NCI-H446 (cell line): ENCODE results near the gene C22orf31.
"Not testable (repeated sequence)": the region's sequence is repeated elsewhere in the genome, so short reads cannot be mapped to it uniquely, and the experiment has no call there.

Source experiments
- DNase-seq, 2 experiments: peaks; one replicate each; lab custom pipeline; 2025; lab: John Stamatoyannopoulos, UW

Gene C22orf31

DNA sequence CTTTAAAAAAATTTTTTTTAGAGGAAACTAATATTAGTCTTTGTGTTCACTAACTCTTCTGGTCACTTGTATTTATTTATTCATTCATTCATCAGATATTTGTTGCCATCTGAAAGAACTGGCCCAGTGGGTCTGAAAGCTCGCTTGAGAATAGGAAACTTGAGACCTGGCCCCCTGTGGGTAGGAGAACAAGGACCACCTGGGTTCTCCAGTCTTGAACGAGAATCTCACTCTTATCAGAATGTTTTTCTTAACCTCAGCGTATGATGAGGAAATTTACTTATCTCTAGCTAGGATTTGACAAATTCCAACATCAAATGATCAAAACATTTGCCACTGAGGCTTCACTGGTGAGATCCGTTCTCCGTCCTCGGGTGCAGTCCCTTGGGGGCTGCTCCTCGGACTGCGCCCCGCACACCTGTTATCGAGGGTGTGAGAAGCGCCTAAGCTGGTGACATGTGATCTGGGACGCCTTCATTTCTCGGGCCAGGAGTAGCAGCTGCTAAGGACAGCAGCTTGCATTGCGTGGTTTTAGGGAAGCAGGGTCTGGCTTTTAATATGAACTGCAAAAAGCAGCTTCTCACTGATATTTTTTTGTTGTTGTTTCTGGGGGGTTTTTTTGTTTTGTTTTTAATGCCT lies 6.3 kb downstream of the C22orf31 start:
- no peak for DNase-seq

DNA sequence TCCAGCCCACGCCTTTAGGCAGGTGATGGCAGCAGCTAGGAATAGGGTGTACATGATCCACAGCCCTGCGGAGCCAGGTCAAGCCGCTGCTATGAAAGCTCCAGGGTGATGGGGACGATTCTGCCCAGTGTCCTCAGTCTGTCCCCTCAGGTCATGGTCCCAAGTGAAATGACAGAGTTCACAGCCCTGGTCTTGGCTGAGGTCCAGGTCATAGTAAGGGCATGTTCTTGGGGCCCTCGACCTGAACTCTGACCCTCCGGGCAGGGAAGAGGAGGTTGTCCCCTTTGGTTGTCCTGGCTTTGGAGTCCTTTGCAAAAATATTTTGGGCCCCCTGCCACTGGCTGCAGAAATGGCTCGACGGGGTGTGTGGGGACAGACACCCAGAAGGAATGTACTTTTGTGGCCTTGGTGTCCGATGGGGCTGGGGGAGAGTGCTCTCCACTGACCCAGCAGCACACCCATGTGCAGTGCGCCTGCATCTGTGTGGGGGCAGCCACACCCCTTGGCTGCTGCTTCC lies 7.3 kb downstream of the C22orf31 start:
- DNase-seq, result no peak

DNA sequence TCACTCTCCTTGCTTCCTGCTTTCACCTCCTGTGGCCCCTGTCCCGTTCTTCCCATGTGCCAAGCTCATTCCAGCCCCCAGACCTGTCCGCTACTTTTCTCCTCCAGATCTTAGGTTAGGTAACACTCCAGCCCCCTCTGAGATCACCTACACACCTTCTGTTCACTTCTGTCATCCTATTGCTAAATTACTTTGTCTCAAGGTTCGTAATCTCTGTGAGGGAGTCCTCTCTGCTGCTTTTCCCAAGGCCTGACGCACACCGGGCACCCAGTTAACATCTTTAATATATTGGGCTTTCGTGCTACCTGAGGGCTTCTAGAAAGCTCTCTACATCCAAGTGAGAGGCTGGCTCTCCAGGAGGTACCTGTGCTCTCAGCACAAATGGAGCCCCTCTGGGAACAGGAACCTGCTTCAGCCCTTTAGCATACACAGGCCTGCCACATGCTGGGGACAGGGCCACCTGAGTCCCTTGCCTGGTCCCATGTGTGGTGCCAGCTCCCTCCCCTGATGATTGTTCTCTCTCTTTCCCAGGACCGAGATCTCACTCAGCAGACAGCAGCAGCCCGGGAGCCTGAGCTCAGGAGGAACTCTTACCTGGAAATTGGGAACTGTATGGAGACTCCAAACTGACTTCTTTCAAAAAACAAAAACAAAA lies 8.5 kb downstream of the C22orf31 start:
- DNase-seq, result no peak

DNA sequence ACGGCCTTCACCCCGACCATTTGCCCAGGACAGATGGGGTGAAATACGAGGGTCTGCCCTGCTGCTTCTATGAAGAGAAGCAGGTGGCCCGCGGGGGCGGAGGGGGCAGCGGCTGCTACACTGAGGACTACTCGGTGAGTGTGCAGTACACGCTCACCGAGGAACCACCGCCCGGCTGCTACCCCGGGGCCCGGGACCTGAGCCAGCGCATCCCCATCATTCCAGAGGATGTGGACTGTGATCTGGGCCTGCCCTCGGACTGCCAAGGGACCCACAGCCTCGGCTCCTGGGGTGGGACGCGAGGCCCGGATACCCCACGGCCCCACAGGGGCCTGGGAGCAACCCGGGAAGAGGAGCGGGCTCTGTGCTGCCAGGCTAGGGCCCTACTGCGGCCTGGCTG lies 11.2 kb downstream of the C22orf31 start:
- no peak for DNase-seq

DNA sequence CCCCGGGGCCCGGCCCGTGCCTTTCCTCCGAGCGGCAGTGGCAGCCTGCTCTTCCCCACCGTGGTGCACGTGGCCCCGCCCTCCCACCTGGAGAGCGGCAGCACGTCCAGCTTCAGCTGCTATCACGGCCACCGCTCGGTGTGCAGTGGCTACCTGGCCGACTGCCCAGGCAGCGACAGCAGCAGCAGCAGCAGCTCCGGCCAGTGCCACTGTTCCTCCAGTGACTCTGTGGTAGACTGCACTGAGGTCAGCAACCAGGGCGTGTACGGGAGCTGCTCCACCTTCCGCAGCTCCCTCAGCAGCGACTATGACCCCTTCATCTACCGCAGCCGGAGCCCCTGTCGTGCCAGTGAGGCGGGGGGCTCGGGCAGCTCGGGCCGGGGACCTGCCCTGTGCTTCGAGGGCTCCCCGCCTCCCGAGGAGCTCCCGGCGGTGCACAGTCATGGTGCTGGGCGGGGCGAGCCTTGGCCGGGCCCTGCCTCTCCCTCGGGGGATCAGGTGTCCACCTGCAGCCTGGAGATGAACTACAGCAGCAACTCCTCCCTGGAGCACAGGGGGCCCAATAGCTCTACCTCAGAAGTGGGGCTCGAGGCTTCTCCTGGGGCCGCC lies 11.9 kb downstream of the C22orf31 start:
- DNase-seq, result no peak

DNA sequence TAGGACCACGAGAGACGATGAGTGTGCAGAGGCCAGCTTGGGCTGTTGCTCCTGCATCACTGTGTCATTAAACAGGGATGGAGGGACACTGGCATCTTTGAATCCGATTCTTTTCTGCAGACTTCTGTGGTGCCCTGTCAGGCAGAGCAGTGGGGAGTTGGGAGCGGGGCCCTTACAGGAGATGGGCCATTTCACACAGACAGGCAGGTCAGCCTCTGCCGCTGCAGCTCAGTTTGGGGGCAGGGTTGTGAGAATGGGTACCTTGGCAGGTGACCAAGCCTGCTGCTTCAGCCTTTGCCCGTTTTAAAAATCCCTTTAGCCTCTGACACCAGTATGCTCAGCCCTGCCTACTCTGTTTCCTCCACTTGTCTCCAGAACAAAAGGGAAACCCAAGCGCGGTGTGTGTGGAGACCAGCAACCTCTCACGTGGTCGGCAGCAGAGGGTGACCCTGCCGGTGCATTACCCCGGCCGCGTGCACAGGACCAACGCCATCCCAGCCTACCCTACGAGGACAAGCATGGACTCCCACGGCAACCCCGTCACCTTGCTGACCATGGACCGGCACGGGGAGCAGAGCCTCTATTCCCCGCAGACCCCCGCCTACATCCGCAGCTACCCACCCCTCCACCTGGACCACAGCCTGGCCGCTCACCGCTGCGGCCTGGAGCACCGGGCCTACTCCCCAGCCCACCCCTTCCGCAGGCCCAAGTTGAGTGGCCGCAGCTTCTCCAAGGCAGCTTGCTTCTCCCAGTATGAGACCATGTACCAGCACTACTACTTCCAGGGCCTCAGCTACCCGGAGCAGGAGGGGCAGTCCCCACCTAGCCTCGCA lies 12.6 kb downstream of the C22orf31 start:
- DNase-seq, result no peak

DNA sequence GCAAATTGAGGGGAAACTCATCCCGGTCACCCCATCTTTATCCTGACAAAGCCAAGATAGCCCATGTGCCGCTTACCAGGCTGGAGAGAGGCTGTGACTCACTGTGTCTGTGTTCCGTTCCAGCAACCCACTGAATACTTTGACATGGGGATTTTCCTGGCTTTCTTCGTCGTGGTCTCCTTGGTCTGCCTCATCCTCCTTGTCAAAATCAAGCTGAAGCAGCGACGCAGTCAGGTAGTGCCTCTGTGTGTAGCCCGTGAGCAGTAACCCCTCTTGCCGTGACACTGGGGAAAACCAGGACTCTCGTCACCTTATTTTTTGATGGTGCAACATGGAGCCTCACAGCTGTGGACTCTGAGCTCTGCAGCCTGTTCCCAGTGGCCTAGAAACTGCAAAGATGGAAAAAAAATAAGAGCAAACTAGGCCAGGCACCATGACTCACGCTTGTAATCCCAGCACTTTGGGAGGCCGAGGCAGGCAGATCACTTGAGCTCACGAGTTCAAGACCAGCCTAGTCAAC lies 16.9 kb downstream of the C22orf31 start:
- no peak for DNase-seq

DNA sequence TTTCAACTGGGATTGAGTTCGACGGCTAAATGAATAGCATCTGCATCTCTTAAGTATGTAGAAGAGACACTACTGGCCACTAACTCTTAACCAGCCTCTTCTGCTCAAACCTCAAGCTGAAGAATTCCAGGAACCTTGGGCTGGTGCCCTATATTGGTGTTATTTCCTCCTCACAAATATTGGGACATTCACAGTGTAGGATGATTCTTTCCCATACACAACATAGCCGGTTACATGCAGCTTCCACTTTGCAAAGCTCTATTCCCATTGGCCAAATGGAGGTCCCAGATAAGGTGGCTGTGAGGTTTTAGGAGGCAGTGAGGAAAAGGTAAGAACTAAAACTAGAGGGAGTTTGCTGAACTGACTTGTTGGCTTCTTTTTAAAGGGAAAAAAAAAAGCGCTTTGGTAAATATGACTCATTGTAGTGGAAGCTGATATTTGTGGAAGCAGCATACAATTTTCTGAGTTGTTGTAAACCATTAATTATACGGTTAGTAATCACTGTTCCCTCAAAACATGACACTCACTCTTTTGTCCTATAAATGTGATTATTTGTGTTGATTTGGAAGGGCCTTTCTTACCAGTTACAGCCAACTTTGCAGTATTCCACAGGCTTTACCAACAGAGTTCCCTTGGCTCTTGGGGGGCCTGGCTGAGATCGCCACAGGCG lies 17.6 kb downstream of the C22orf31 start:
- no peak for DNase-seq

DNA sequence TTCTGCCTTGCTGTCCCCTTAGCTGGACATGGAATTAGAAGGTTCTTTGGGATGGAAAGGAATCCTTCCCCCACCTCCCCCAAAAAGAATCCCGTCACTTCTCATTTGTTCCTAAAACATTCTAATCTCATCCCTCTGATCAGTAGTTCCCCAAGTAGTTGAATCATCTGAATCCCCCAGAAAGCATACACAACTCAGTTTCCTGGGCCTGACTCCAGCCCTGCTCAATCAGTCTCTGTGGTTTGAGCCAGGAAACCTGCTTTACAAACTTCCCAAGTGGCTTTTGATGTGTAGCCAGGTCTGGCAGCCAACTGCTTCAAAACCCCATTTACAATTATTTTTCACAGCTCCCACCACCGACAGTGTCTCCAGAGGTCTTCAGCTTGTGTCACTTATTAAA lies 20.2 kb downstream of the C22orf31 start:
- DNase-seq, result peak; percentile 60 to 77

DNA sequence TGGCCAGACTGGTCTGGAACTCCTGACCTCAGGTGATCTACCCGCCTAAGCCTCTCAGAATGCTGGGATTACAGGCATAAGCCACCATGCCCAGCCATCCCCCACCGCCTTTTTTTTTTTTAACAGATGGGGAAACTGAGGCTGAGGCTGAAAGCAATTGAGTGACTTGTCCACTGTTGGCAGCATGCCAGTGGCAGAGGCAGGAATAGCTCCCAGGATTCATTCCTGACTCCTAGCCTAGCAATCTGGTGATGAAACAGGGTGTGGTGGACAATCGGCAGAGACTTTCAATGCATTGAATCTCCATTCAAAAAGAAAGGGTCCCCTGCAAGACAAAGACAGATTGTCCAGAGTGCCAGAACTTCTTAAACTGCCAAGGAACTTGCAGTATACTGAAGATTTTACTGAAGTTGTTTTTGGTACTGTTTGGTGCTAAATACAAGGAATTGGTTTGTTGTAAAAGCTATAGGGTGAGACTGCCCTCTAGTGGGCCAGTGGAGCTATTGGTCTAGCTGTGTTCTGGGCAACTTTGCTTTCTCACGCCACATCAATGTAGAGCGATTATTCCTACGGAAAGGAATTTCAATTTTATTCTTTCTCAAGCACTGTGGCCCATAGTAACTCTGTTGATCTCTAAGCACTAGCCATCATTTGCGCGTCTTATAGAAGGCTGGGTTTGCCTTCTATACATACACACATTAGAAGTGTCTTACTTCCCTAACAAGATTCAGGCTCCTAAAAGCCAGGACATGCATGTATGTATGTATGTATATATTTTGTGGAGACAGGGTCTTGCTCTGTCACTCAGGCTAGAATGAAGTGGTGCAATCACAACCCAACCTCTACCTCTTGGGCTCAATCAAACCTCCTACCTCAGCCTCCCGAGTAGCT lies 21.0 kb downstream of the C22orf31 start:
- DNase-seq, result peak; percentile 74 to 80

DNA sequence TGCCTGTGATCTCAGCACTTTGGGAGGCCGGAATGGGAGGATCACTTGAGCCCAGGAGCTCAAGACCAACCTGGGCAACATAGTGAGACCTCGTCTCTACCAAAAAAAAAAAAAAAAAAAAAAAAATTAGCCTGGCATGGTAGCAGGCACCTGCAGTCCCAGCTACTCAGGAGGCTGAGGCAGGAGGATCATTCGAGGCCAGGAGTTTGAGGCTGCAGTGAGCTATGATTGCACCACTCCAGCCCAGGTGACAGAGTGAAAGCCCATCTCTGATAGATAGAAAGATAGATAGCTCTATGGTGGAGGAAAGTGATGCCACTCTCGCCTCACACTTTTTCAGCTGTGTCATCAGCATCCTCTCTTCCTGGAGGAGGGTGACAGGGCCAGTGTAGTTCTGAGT lies 21.9 kb downstream of the C22orf31 start:
- not testable (repeated sequence) for DNase-seq

DNA sequence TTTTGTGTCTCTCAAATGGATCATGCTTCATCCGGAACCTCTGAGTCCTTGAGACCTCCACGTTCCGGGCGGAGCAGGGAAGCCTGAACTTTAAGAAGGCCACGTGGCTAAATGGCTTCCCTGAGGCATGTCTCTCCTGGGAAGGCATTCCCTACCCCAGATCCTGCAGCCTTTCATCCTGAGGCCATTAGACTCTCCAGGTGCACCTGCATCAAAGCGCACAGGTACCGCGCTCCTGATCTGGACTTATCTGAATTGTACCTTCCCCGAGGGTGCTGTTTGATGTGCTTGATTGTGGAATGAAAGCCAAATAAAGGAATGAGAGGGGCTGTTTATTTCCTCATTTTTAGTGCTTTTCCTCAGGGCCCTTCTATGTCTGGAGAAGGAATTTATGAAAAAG lies 22.5 kb downstream of the C22orf31 start:
- no peak for DNase-seq

DNA sequence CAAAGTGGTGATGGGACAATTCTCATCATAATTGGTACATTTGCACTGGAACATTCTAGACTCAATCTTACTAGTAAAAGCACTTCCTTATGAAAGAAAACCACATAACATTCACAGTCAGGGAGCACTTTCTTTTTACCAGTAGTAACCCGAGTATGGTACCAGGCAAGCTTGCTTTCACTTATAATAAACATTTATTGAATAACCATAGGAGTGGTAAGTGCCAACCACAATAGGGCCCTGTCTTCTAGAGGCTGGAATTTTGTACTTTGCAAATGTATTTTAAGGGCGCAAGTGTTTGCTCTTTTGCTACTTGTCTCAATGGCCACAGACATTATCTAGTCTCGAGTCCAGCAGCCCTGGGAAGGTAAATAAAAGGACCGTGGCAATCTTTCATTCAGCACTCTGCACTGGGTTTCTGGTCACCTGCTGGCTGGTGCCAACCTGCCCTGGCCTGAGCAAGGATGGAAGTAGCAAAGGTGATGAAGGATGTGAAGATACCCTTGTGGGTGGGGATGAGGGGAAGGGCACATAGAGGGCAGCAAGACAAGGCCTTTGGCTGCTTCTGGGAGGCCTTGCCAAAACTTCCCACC lies 24.2 kb downstream of the C22orf31 start:
- no peak for DNase-seq

DNA sequence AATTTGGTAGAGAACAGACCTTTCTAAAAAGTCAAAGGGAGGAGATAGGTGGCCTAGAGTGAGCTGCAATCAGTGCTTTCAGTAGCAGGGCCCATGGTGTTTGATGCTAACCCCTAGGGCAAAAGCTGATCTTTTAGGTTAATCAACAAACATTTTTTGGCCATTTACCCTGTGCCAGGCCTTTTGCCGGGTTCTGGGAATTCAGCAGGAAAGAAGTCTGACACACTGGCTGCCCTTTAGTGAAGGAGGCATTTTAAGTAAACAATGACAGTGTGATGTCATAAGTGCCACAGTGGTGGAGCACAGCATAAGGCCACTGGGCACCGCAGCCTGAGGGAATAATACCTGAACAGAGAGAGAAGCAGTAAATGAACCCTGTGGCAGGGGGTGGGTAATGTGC lies 29.0 kb downstream of the C22orf31 start:
- DNase-seq, result no peak

DNA sequence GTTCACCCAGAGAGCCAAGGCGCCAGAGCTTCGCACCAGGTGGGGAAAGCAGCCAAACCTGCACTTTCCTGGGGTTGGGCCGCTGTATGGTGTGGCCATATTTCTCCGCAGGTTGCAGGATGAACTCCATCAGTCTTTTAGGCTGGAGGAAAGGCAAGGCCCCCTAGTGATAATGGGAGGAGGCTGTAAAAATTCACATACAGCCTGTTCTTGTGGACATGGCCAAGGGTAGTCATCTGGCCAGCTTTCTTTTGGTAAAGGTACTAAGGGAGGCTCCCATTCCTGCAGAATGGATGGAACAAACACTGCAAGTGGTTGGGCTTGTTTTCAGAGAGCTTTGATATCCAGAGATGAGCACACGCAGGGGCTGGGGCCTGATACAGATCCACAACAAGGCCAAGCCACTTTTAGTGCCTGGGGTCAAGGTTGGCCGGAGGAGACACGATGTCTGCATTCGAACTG lies 29.6 kb downstream of the C22orf31 start:
- DNase-seq, result no peak

DNA sequence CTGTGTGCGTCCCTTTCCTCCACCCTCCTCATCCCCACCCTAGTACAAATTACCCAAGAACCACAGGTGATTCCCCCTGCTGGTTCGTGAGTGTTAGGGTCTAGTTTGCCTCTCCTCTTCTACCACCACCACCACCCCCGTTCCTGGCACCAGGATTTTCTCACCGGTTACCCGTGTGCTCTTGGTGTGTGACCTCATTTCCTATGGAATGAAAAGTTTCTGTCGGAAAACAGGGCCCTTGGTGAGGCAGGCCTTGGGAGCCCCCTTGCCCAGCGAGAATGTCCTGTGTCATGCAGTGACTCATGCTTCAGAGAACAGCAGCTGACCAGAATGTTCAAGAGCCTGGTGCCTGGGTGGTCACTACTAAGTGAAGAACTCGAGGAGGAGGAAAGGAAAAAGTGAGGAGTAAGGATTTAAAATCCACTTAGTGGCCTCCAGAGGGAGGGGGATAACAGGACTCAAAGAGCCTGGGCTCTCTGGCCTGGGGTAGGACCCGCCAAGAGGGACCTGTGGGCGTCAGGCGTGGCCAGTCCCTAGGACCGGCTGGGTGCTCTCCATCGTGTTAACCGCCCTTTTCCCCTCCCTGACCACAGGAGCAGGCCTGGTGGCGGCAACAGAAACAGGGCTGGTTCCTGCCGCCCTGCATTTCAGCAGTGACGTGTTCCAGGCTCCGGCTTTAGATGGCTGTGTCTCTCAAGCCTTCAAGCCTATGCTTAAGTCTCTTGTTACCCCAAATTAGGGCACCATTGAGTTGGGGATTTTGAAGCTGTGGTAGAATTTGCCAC lies 30.2 kb downstream of the C22orf31 start:
- DNase-seq, result no peak

DNA sequence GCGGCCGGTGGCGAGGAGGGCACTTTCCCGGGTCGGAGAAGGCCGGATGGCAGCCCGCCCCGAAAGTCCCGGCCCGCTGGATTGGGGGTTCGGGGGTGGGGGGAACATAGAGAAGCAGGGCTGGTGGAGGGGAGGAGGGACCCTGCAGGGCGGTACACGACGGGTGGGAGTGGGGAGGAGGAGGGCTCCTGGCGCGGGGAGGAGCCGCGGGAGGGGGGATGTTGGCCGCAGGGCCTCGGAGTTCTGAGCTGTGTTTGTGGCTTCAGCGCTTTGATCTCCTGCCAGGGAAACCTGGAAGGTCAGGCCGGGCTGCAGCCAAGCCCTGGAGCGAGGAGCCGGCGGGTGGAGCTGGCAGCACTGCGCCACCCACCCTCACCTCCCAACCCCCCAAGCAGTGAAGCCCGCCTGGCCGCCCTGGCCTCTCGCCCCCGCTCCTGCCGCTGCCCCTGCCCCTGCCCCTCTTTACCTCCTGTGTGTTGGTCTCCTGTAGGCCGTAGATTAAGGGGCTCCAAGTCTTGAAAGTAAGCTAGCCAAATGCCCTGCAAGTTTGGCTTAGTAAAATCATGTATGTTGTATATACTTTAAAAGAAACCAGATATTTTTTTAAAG lies 30.9 kb downstream of the C22orf31 start:
- DNase-seq, result peak in 1 of 2 experiments; percentile 72

DNA sequence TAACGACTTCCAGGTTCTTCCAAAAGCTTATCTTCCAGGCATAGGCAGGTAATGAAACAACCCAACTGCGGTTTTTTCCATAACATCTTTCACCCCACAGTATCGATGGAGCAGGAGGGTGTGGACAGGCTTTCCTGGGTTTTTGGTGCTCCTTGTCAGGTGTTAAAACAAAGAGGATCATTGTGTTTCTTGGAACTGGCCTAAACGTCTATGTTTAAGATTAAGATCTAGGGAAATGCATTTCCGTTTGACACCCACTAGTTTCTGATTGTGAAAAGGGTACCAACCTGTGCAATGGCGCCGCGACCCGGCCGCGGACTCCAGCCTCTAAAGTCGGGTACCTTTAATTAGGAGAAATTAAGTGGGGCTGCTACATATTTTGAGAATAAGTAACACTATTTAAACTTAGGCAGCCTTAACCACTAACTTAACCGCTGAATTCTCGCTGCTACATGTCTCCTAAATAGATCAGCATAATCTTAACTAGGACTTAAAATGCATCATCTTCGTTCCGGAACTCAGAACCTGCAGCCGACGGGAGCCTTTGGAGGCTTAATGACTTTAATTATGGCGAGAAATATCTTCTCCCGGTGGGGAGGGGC lies 31.5 kb downstream of the C22orf31 start:
- DNase-seq, result peak in 1 of 2 experiments; percentile 30
